VCaP (cell line): ENCODE data around the gene SLCO4A1.

Experiments used
- H3K27ac ChIP-seq: fragments of 450-650 bp; 2 replicates; pipeline ENCODE4 v1.5.1; 2017
- CTCF ChIP-seq: fragments of 450-650 bp; conservative IDR thresholded peaks from 2 replicates; pipeline ENCODE4 v1.5.1; 2017; ENCODE audit warnings: mild to moderate bottlenecking, moderate library complexity

Gene SLCO4A1

GRCh38 chr20:62625516-62625915, 16.8 kb upstream of the SLCO4A1 start:
- TF ChIP-seq CTCF, result no peak
- peak overlapping the region; percentile 100 for H3K27ac ChIP-seq

- no peak for TF ChIP-seq CTCF
- peak overlapping the region; percentile 100 for H3K27ac ChIP-seq
Measured at GRCh38 chr20:62625921-62626547, 16.3 kb upstream of the SLCO4A1 start.

GRCh38 chr20:62627425-62627824, 14.9 kb upstream of the SLCO4A1 start:
- H3K27ac ChIP-seq, result peak overlapping the region; percentile 77; the same call in 1 of the 2 replicates

GRCh38 chr20:62627901-62628612, 14.2 kb upstream of the SLCO4A1 start:
- H3K27ac ChIP-seq, result peak overlapping the region; percentile 77
- TF ChIP-seq CTCF, result no peak

- H3K27ac ChIP-seq, result peak overlapping the region; percentile 77
- no peak for TF ChIP-seq CTCF
Measured at GRCh38 chr20:62628691-62629090, 13.6 kb upstream of the SLCO4A1 start.

- H3K27ac ChIP-seq, result peak overlapping the region; percentile 77; the same call in 1 of the 2 replicates
- TF ChIP-seq CTCF, result no peak
Measured at GRCh38 chr20:62629864-62630470, 12.3 kb upstream of the SLCO4A1 start.

- no peak for TF ChIP-seq CTCF
Measured at GRCh38 chr20:62631336-62632308, 10.7 kb upstream of the SLCO4A1 start.

More at GRCh38 chr20:62631336-62632308, 10.7 kb upstream of the SLCO4A1 start:
- H3K27ac ChIP-seq, result peak overlapping the region; percentile 77
